ENCODE measurements around the gene VCL.

VCL gene

GRCh38 chr10:74072503-74072902, 74.6 kb downstream of the VCL start:
- no peak for DNase-seq

DNA sequence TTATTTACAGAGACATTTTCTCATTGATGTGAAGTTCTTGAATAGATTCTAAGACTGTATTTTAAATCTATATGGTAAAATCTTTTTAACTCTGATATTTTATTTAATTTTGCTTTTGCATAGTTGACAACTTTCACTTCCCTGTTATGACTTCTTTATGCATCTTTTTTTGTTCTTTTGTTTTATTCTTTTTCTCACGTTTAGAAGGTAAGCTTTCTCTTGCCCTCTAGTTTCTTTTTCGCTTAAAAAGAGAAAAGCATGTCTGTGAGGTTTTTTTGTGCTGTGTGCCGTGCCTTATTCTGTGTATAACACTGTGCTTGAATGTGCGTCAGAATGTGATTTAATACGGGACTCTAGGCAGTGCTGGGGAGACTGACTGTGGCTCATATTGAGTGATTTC, 78.0 kb downstream of the VCL start:
- no peak for DNase-seq

DNA sequence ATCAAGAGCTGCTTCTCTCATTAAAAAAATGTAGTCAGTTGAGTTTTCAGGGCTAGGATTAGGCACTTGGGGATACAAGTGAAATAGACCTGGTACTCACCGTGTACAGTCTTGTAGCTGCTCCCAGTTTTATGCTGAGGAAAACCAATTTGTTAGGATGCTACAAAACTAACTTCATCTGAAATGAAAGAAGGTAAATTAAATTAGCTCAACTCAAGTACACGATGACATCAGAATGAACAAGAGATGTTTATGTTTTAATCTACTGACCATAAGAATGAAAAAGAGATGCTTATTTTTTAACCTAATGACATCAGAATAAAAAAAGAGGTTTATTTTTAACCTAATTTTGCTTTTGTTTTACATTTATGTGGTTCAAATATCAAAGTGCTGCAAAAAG, 79.0 kb downstream of the VCL start:
- no peak for DNase-seq

DNA sequence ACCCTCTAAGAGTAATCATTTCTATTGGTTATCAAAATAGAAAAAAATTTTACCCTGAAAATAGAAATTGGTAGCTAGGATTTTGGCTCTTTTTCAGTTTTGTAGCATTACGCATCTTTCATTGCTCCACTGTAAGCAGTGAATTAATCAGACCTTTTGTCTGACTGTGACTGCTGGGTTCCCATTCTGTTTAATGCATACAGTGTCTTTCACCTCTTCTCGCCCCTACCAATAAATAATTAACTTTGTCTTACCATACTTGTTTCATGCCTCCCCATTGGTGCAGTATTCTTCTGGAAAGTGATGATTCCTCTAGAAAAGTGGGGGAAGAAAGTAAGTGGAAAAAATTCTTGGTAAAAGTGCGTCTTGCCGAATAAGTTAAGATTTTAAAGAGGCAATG, 79.5 kb downstream of the VCL start:
- DNase-seq: no peak

DNA sequence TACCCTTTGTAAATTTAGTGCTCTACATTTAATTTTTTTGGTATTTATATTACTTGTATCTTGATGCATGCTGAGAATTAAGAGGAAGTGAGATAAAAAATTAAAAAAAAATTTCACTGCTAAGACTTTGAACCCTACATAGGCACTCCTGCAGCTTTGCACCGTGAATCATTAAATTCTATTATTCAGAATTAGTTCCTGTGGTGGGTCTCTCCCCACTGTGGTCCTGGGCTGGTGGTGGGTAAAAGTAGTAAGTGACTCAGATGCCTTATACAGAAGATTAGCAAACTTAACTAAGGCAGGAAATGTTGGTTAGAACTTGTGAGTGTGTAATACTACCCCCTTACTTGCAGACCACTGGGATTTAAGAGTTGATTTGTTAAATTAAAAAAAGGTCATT, 80.1 kb downstream of the VCL start:
- DNase-seq: no peak

- peak in 1 of 58 donors; percentile 9 for DNase-seq
Measured at GRCh38 chr10:74079028-74079935, 81.4 kb downstream of the VCL start.

GRCh38 chr10:74079936-74080590, 82.1 kb downstream of the VCL start:
- DNase-seq: no peak

GRCh38 chr10:74081192-74081803, 83.4 kb downstream of the VCL start:
- DNase-seq: peak in 33 of 58 donors; percentile 3 to 57 (median 13)

- peak in 1 of 58 donors; percentile 11 for DNase-seq
Measured at GRCh38 chr10:74081941-74082718, 84.2 kb downstream of the VCL start.

GRCh38 chr10:74083304-74083703, 85.4 kb downstream of the VCL start:
- DNase-seq: no peak

GRCh38 chr10:74084955-74085354, 87.0 kb downstream of the VCL start:
- no peak for DNase-seq

DNA sequence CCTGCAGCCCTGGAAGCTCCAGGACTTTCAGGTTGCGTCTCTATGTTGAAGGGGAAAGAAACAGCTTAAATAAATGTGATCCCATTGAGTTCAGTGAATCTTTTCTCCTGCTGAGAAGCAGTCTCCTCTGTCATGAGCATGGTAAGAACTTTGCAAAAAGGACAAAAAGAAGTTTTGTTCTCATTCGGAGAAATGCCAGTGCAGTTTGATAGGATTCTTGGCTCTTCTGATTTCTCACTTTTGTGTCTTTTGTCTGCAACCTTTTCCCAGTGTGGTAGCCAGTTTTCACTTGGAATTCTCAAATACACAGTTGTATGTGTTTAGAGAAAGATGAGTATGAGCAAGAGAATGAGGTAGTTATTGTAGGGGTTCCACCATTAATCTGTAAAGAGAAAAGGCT, 88.4 kb downstream of the VCL start:
- no peak for DNase-seq

DNA sequence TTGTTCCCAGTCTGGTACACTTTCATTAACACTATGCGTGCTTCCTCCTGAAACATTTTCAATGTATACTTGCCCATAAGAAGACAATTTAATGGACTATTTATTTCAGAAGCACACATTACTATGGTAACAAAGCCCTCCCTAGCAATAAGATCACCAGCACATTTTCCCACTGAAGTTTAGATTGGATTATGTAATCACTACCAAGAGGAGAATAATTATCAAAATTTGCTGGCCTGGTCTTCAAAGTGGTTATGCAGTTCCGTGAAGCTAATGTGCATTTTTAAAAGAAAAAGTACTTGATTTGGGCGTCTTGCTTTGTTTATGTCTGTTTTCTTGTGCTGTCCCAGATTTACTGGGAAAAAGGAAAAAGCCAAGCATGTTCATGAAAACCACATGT, 90.8 kb downstream of the VCL start:
- no peak for DNase-seq

DNA sequence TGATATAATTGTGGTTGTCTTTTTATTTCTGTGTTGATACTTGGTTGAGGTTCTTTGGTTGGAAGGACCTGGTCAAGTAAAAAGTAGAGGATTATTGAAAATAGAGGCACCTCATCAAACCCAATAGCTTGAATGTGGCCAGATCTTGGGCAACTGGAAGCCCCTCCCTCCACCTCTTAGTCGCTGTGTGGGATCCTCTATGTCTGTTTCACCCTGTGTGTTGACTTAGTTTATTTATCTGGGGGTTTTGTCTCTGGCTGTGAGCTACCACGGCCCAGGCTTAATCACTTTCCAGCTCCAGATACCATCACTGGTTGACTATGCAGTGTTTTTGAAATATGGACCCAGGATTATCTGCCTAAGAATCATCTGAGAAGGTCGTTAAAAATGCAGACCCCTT, 94.5 kb downstream of the VCL start:
- DNase-seq: no peak

DNA sequence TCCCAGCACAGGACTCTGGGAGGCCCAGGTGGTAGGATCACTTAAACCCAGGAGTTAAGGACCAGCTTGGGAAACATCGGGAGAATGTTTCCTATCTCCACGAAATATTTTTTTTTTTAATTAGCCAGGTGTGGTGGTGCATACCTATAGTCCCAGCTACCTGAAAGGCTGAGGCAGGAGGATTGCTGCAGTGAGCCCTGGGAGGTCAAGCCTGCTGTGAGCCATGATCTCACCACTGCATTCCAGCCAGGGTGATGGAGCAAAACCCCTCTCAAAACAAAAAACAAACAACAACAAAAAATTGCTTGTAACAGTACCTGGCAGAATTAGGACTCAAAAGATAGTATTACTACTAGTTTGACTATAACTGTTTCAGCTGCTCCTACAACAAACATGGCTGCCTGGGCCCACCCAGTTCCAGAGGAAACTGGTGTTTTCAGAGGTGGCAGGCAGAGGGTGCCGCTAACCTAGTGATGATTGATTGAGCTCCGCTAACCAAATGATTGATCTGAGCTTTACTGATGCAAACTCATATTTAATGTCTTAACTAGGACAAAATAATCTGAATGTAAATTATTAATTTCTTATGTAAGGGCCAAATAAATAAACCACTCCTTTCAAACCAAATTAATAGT, 95.7 kb downstream of the VCL start:
- DNase-seq: no peak

- no peak for DNase-seq
Measured at GRCh38 chr10:74094231-74094630, 96.3 kb downstream of the VCL start.

GRCh38 chr10:74096777-74097176, 98.9 kb downstream of the VCL start:
- DNase-seq: no peak

GRCh38 chr10:74097776-74098175, 99.9 kb downstream of the VCL start:
- no peak for DNase-seq

DNA sequence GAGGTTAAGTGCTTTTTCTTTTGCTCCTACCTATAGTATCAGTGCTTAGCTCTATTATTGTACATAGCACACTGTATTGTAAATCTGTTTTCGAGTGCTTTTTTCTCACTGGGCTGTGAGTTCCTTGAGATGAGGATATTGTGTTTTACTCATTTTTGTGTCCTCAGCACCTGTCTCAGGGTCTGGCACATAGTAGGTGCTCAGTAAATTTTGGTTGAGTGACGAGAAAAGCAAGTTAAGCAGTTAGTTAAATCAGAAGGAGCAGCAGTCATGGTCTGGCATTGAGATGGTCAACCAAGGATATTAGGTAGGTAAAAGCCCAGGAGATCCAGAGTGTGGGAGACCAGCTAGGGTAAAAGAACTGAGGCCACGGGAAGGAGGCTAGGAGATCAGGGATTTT, 101.5 kb downstream of the VCL start:
- no peak for DNase-seq

- no peak for DNase-seq
Measured at GRCh38 chr10:74099836-74100235, 101.9 kb downstream of the VCL start.

Measured in anterior cingulate cortex (tissue), 58 donors.